ENCODE results near the gene PARVB. TPM values are rescaled to one million over a fixed set of nuclear protein-coding genes. Genes with fewer than 3 reads are reported as not detected.
A peak's percentile ranks its signal among the peaks of the same experiment; 100 is the strongest.

PARVB gene
- polyA plus RNA-seq, 5 donors: 33.0 to 45.3 (median 35.7) TPM

- peak in 1 of 2 donors; percentile 25 for DNase-seq
Observed at GRCh38 chr22:44085743-44086270, 61.7 kb downstream of the PARVB start.

GRCh38 chr22:44086271-44087088, 62.4 kb downstream of the PARVB start:
- peak; percentile 55 to 60 for DNase-seq

- no peak for DNase-seq
Observed at GRCh38 chr22:44087089-44087430, 63.0 kb downstream of the PARVB start.

GRCh38 chr22:44088976-44089570, 65.0 kb downstream of the PARVB start:
- DNase-seq: no peak

GRCh38 chr22:44089717-44090570, 65.8 kb downstream of the PARVB start:
- DNase-seq: no peak

GRCh38 chr22:44090571-44090905, 66.4 kb downstream of the PARVB start:
- DNase-seq: no peak

- DNase-seq: no peak
Observed at GRCh38 chr22:44091021-44091721, 67.1 kb downstream of the PARVB start.

- DNase-seq: no peak
Observed at GRCh38 chr22:44091751-44092150, 67.6 kb downstream of the PARVB start.

GRCh38 chr22:44092636-44093220, 68.6 kb downstream of the PARVB start:
- no peak for DNase-seq

GRCh38 chr22:44093791-44094190, 69.7 kb downstream of the PARVB start:
- DNase-seq: no peak

- no peak for DNase-seq
Observed at GRCh38 chr22:44094751-44095302, 70.7 kb downstream of the PARVB start.

GRCh38 chr22:44096736-44097135, 72.6 kb downstream of the PARVB start:
- no peak for DNase-seq

- DNase-seq: no peak
Observed at GRCh38 chr22:44097263-44098020, 73.3 kb downstream of the PARVB start.

- no peak for DNase-seq
Observed at GRCh38 chr22:44098021-44098739, 74.1 kb downstream of the PARVB start.

GRCh38 chr22:44098966-44099530, 74.9 kb downstream of the PARVB start:
- no peak for DNase-seq

- no peak for DNase-seq
Observed at GRCh38 chr22:44099696-44100095, 75.6 kb downstream of the PARVB start.

- no peak for DNase-seq
Observed at GRCh38 chr22:44100411-44100810, 76.3 kb downstream of the PARVB start.

- DNase-seq: no peak
Observed at GRCh38 chr22:44102121-44102520, 78.0 kb downstream of the PARVB start.

- DNase-seq: no peak
Observed at GRCh38 chr22:44102856-44103255, 78.8 kb downstream of the PARVB start.
